Measurements from ENCODE around the gene FAM53A.

GRCh38 chr4:1690698-1691097 lies 6.6 kb upstream of the FAM53A start:
- TF ChIP-seq CTCF (IDR thresholded peaks at IDR 0.05) (no peak), POLR2A (IDR thresholded peaks at IDR 0.05) (no peak)
